ENCODE data around the gene GDAP1L1.
A peak's percentile ranks its signal among the peaks of the same experiment; 100 is the strongest.
"Not testable (repeated sequence)": the region's sequence is repeated elsewhere in the genome, so short reads cannot be mapped to it uniquely, and the experiment has no call there.

GDAP1L1 gene

GRCh38 chr20:44234566-44235317, 12.4 kb upstream of the GDAP1L1 start:
- Histone ChIP-seq H3K27ac (no peak overlapping the region), H3K36me3 (no peaks in the 10 kb centered on the region), H3K4me3 (ENCODE audit: low read depth, low read length) (no peak overlapping the region), H3K27me3 (ENCODE audit: insufficient read depth, low read depth, severe bottlenecking) (no peaks in the 10 kb centered on the region), H3K9me3 (ENCODE audit: severe bottlenecking) (no peaks in the 10 kb centered on the region)
- no peak for TF ChIP-seq CTCF (IDR thresholded peaks at IDR 0.05; ENCODE audit: low read depth, low read length)
- no peak for DNase-seq

GRCh38 chr20:44235702-44236101, 11.4 kb upstream of the GDAP1L1 start:
- Histone ChIP-seq H3K4me3 (ENCODE audit: low read depth, low read length) (no peak overlapping the region), H3K36me3 (no peaks in the 10 kb centered on the region), H3K9me3 (ENCODE audit: severe bottlenecking) (no peaks in the 10 kb centered on the region), H3K27ac (no peak overlapping the region), H3K27me3 (ENCODE audit: insufficient read depth, low read depth, severe bottlenecking) (no peaks in the 10 kb centered on the region)
- DNase-seq: no peak
- no peak for TF ChIP-seq CTCF (IDR thresholded peaks at IDR 0.05; ENCODE audit: low read depth, low read length)

GRCh38 chr20:44236840-44237239, 10.3 kb upstream of the GDAP1L1 start:
- not testable (repeated sequence) for H3K4me3 ChIP-seq (ENCODE audit: low read depth, low read length); H3K27ac ChIP-seq; DNase-seq; H3K27me3 ChIP-seq (ENCODE audit: insufficient read depth, low read depth, severe bottlenecking); H3K9me3 ChIP-seq (ENCODE audit: severe bottlenecking); H3K36me3 ChIP-seq

- Histone ChIP-seq H3K4me3 (ENCODE audit: low read depth, low read length) (no peak overlapping the region), H3K9me3 (ENCODE audit: severe bottlenecking) (no peaks in the 10 kb centered on the region), H3K36me3 (no peaks in the 10 kb centered on the region), H3K27me3 (ENCODE audit: insufficient read depth, low read depth, severe bottlenecking) (no peaks in the 10 kb centered on the region), H3K27ac (no peak overlapping the region)
- DNase-seq: no peak
- TF ChIP-seq CTCF (IDR thresholded peaks at IDR 0.05; ENCODE audit: low read depth, low read length): no peak
Measured at GRCh38 chr20:44241796-44242195, 5.3 kb upstream of the GDAP1L1 start.

- no peak overlapping the region for H3K4me3 ChIP-seq (ENCODE audit: low read depth, low read length)
- no peak for TF ChIP-seq CTCF (IDR thresholded peaks at IDR 0.05; ENCODE audit: low read depth, low read length)
- no peak for DNase-seq
- H3K27me3 ChIP-seq (ENCODE audit: insufficient read depth, low read depth, severe bottlenecking): no peaks in the 10 kb centered on the region
- no peak overlapping the region for H3K27ac ChIP-seq
- no peaks in the 10 kb centered on the region for H3K9me3 ChIP-seq (ENCODE audit: severe bottlenecking)
- H3K36me3 ChIP-seq: no peaks in the 10 kb centered on the region
Measured at GRCh38 chr20:44245977-44246376, 1.1 kb upstream of the GDAP1L1 start.

GRCh38 chr20:44247586-44248409, 690 bp downstream of the GDAP1L1 start:
- Histone ChIP-seq H3K27me3 (ENCODE audit: insufficient read depth, low read depth, severe bottlenecking) (no peaks in the 10 kb centered on the region), H3K9me3 (ENCODE audit: severe bottlenecking) (no peaks in the 10 kb centered on the region), H3K36me3 (no peaks in the 10 kb centered on the region), H3K4me3 (ENCODE audit: low read depth, low read length) (peak overlapping the region; percentile 90), H3K27ac (peak overlapping the region; percentile 57)
- no peak for DNase-seq
- TF ChIP-seq CTCF (IDR thresholded peaks at IDR 0.05; ENCODE audit: low read depth, low read length): 0 out of 2 replicates have a peak, but pooled peaks have one; percentile 5

Data from WERI-Rb-1 (cell line).